ENCODE results near the gene PRKCE. TPM values are rescaled to one million over a fixed set of nuclear protein-coding genes. Genes with fewer than 3 reads are reported as not detected.

Gene PRKCE
- total RNA-seq, 5 donors from 2014 or later (not counting 1 experiment from before 2014, with no cell fraction given): 16.5 to 29.8 (median 23.4) TPM

- Histone ChIP-seq H3K27ac (ENCODE audit: low read length) (no peak overlapping the region), H3K4me3 (ENCODE audit: control insufficient read depth in 1 of 2, extremely low read depth in 1 of 2, low read length in 1 of 2) (no peak overlapping the region), H3K4me1 (ENCODE audit: control insufficient read depth in 1 of 2, extremely low read depth in 1 of 2, insufficient read depth in 2 of 2, low read length in 2 of 2) (peaks cover 6 to 9% of the 10 kb centered on the region in 2 experiments), H3K36me3 (ENCODE audit: control insufficient read depth in 2 of 2, extremely low read depth in 1 of 2, insufficient read depth in 1 of 2, low read length in 1 of 2) (no peaks in the 10 kb centered on the region), H3K9me3 (no peaks in the 10 kb centered on the region), H3K27me3 (replicated peaks in 1 of 2; ENCODE audit: control insufficient read depth in 2 of 2, extremely low read depth in 1 of 2, insufficient read depth in 2 of 2, low read length in 1 of 2) (peaks cover 0 to 3% of the 10 kb centered on the region in 2 experiments)
- no peaks in the 10 kb centered on the region for H3K36me3 Mint-ChIP-seq
- ChIA-PET POLR2A (no interaction called here), CTCF (no interaction called here)
- WGBS (ENCODE audit: insufficient coverage): 91% methylated on average over 1 of the region's 8 CpGs
- H3K4me1 Mint-ChIP-seq: peaks cover 16 to 21% (median 17%) of the 10 kb centered on the region in 3 donors
- ATAC-seq (replicated peaks in 1 of 4) (no peak), DNase-seq (no peak)
- no peak overlapping the region for H3K27ac Mint-ChIP-seq
- no peaks in the 10 kb centered on the region for H3K27me3 Mint-ChIP-seq
- no peaks in the 10 kb centered on the region for H3K9me3 Mint-ChIP-seq
- H3K4me3 Mint-ChIP-seq: no peak overlapping the region
Measured at GRCh38 chr2:45960057-45960863, 308.8 kb downstream of the PRKCE start.

DNA sequence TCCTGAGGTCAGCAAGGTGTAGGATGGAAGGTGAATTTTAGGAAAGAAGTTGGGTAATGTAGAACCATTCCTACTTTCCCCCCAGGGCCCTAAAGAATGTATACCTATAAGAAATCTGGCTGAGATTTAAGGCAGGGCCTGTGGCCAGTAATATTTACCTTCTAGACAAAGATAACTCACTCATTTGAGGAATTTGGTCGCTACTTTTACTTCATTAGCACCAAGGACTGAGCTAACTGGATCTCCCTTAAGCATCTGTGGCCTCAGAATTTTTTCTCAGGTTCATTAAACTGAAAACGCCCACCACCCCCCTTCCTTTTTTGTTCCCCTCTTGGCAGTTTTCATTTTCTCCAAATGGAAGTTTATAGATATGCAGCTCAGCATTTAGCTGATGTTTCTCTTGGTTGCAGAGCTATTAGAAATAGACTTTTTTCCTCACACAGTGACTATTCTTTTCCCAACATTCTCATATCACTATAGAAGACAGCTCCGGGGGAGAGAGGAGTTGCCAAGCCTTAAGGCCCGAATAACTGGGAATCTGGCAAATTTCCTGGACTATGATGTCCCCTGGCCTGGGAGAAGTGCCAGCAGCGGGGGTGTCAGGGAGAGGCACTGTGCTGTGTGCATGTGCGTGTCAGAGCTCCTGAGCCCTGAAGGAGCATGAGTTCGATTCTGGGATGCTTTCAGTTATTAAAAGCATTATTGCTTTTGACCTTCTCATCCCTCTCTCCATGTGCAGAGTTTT, 310.9 kb downstream of the PRKCE start:
- Mint-ChIP-seq H3K4me1 (peaks cover 16 to 24% (median 17%) of the 10 kb centered on the region in 3 donors), H3K4me3 (no peak overlapping the region), H3K27ac (no peak overlapping the region), H3K27me3 (no peaks in the 10 kb centered on the region), H3K9me3 (no peaks in the 10 kb centered on the region), H3K36me3 (peaks cover 3% of the 10 kb centered on the region)
- H3K27me3 ChIP-seq (replicated peaks in 1 of 2; ENCODE audit: control insufficient read depth in 2 of 2, extremely low read depth in 1 of 2, insufficient read depth in 2 of 2, low read length in 1 of 2): peaks cover 0 to 3% of the 10 kb centered on the region in 2 experiments
- no peak overlapping the region for H3K4me3 ChIP-seq (ENCODE audit: control insufficient read depth in 1 of 2, extremely low read depth in 1 of 2, low read length in 1 of 2)
- H3K9me3 ChIP-seq: no peaks in the 10 kb centered on the region
- H3K4me1 ChIP-seq (ENCODE audit: control insufficient read depth in 1 of 2, extremely low read depth in 1 of 2, insufficient read depth in 2 of 2, low read length in 2 of 2): peaks cover 6 to 9% of the 10 kb centered on the region in 2 experiments
- ChIA-PET CTCF (interaction anchor here (0.5 to 0.6 kb wide), 2 partner anchors 23 to 924 kb away, joined by 3 to 4 read pairs; no protein-coding TSS in a partner anchor), POLR2A (no interaction called here)
- no peak overlapping the region for H3K27ac ChIP-seq (ENCODE audit: low read length)
- DNase-seq: no peak
- 53% methylated on average over 2 of the region's 7 CpGs for WGBS (ENCODE audit: insufficient coverage)
- no peaks in the 10 kb centered on the region for H3K36me3 ChIP-seq (ENCODE audit: control insufficient read depth in 2 of 2, extremely low read depth in 1 of 2, insufficient read depth in 1 of 2, low read length in 1 of 2)
- no peak for ATAC-seq (replicated peaks in 1 of 4)

GRCh38 chr2:45963816-45964215, 312.3 kb downstream of the PRKCE start:
- peaks cover 6 to 9% of the 10 kb centered on the region in 2 experiments for H3K4me1 ChIP-seq (ENCODE audit: control insufficient read depth in 1 of 2, extremely low read depth in 1 of 2, insufficient read depth in 2 of 2, low read length in 2 of 2)
- H3K4me3 Mint-ChIP-seq: no peak overlapping the region
- no peak for ATAC-seq (replicated peaks in 1 of 4)

DNA sequence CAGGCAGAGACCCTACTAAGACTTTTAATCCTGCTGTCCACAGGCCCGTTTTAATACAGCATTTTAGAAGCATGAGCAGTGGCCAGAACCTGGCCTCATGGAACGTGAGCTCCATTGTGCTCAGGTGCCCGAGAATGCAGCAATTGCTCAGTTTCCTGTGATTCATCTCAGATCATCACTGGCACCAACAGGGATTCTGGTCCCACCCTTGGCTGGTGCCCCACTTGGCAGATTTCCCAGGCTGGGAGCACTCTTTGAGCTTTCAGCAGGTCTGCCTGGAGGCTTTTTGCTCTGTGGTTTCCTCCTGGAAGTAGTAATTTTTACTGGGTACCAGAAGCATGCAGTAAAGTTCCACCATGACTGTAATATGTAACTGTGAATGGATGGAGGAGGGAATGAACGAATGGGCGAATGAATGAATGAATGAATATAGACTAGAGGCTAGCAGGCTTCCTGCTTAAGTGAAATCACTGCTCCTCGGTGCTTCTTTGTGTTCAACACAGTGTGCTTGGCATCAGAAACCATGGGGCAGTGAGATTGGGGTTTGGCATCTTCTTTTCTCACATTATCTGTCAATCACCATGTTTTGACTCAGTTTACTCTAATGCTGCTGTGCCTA, 312.9 kb downstream of the PRKCE start:
- no peak overlapping the region for H3K4me3 Mint-ChIP-seq
- POLR2A ChIA-PET: no interaction called here
- H3K27me3 Mint-ChIP-seq: no peaks in the 10 kb centered on the region
- H3K9me3 Mint-ChIP-seq: no peaks in the 10 kb centered on the region
- H3K4me3 ChIP-seq (ENCODE audit: control insufficient read depth in 1 of 2, extremely low read depth in 1 of 2, low read length in 1 of 2): no peak overlapping the region
- peaks cover 16 to 24% (median 17%) of the 10 kb centered on the region in 3 donors for H3K4me1 Mint-ChIP-seq
- peaks cover 6% of the 10 kb centered on the region for H3K36me3 Mint-ChIP-seq
- H3K27ac Mint-ChIP-seq: no peak overlapping the region
- no peaks in the 10 kb centered on the region for H3K9me3 ChIP-seq
- H3K27ac ChIP-seq (ENCODE audit: low read length): no peak overlapping the region
- DNase-seq: no peak
- H3K4me1 ChIP-seq (ENCODE audit: control insufficient read depth in 1 of 2, extremely low read depth in 1 of 2, insufficient read depth in 2 of 2, low read length in 2 of 2): peaks cover 6 to 9% of the 10 kb centered on the region in 2 experiments
- no peak for ATAC-seq (replicated peaks in 1 of 4)
- H3K36me3 ChIP-seq (ENCODE audit: control insufficient read depth in 2 of 2, extremely low read depth in 1 of 2, insufficient read depth in 1 of 2, low read length in 1 of 2): no peaks in the 10 kb centered on the region
- H3K27me3 ChIP-seq (replicated peaks in 1 of 2; ENCODE audit: control insufficient read depth in 2 of 2, extremely low read depth in 1 of 2, insufficient read depth in 2 of 2, low read length in 1 of 2): peaks cover 0 to 3% of the 10 kb centered on the region in 2 experiments
- CTCF ChIA-PET: no interaction called here
- WGBS (ENCODE audit: insufficient coverage): 27% methylated on average over 5 of the region's 6 CpGs

More at GRCh38 chr2:45963816-45964215, 312.3 kb downstream of the PRKCE start:
- no peak overlapping the region for H3K27ac Mint-ChIP-seq
- CTCF ChIA-PET: no interaction called here
- no peaks in the 10 kb centered on the region for H3K27me3 Mint-ChIP-seq
- no peak for DNase-seq
- POLR2A ChIA-PET: interaction anchor here in 1 of 2 donors (0.6 kb wide), 1 partner anchor 1128 kb away, joined by 3 read pairs; no protein-coding TSS in a partner anchor
- H3K36me3 ChIP-seq (ENCODE audit: control insufficient read depth in 2 of 2, extremely low read depth in 1 of 2, insufficient read depth in 1 of 2, low read length in 1 of 2): no peaks in the 10 kb centered on the region
- no peak overlapping the region for H3K27ac ChIP-seq (ENCODE audit: low read length)
- H3K9me3 Mint-ChIP-seq: no peaks in the 10 kb centered on the region
- peaks cover 6% of the 10 kb centered on the region for H3K36me3 Mint-ChIP-seq
- no peak overlapping the region for H3K4me3 ChIP-seq (ENCODE audit: control insufficient read depth in 1 of 2, extremely low read depth in 1 of 2, low read length in 1 of 2)
- no peaks in the 10 kb centered on the region for H3K9me3 ChIP-seq
- peaks cover 16 to 24% (median 17%) of the 10 kb centered on the region in 3 donors for H3K4me1 Mint-ChIP-seq
- peaks cover 0 to 3% of the 10 kb centered on the region in 2 experiments for H3K27me3 ChIP-seq (replicated peaks in 1 of 2; ENCODE audit: control insufficient read depth in 2 of 2, extremely low read depth in 1 of 2, insufficient read depth in 2 of 2, low read length in 1 of 2)
- 50% methylated on average over 2 of the region's 7 CpGs for WGBS (ENCODE audit: insufficient coverage)

DNA sequence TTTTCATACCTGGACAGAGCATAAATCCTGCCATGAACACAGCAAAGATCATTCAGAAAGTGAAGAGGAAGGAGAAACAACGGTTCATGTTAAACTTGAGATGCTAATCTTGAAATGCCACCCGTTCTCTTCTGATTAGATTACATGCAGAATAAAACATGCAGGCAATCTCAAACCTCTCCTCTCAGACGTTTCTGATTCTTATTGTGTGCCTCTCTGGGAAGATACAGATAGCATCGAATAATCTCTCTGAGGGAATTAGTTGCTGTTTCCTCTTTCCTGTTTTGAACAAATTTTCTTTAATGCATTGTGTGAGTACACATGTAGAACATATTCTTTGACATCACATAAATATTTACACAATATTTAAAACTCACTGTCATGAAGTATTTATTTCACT, 313.4 kb downstream of the PRKCE start:
- peaks cover 6 to 9% of the 10 kb centered on the region in 2 experiments for H3K4me1 ChIP-seq (ENCODE audit: control insufficient read depth in 1 of 2, extremely low read depth in 1 of 2, insufficient read depth in 2 of 2, low read length in 2 of 2)
- POLR2A ChIA-PET: no interaction called here
- H3K27ac Mint-ChIP-seq: no peak overlapping the region
- no peaks in the 10 kb centered on the region for H3K9me3 ChIP-seq
- H3K4me1 Mint-ChIP-seq: peaks cover 16 to 24% (median 17%) of the 10 kb centered on the region in 3 donors
- peaks cover 6% of the 10 kb centered on the region for H3K36me3 Mint-ChIP-seq
- CTCF ChIA-PET: no interaction called here
- H3K27me3 Mint-ChIP-seq: no peaks in the 10 kb centered on the region
- no peak for ATAC-seq (replicated peaks in 1 of 4)
- no peak overlapping the region for H3K27ac ChIP-seq (ENCODE audit: low read length)
- H3K4me3 ChIP-seq (ENCODE audit: control insufficient read depth in 1 of 2, extremely low read depth in 1 of 2, low read length in 1 of 2): no peak overlapping the region
- no peak overlapping the region for H3K4me3 Mint-ChIP-seq
- H3K9me3 Mint-ChIP-seq: no peaks in the 10 kb centered on the region
- WGBS (ENCODE audit: insufficient coverage): no CpG with 5 or more reads among the region's 4 CpGs
- DNase-seq: no peak
- peaks cover 0 to 3% of the 10 kb centered on the region in 2 experiments for H3K27me3 ChIP-seq (replicated peaks in 1 of 2; ENCODE audit: control insufficient read depth in 2 of 2, extremely low read depth in 1 of 2, insufficient read depth in 2 of 2, low read length in 1 of 2)
- no peaks in the 10 kb centered on the region for H3K36me3 ChIP-seq (ENCODE audit: control insufficient read depth in 2 of 2, extremely low read depth in 1 of 2, insufficient read depth in 1 of 2, low read length in 1 of 2)

- Mint-ChIP-seq H3K27me3 (no peaks in the 10 kb centered on the region), H3K36me3 (peaks cover 6% of the 10 kb centered on the region), H3K4me1 (peaks cover 16 to 24% (median 17%) of the 10 kb centered on the region in 3 donors), H3K4me3 (no peak overlapping the region), H3K9me3 (no peaks in the 10 kb centered on the region), H3K27ac (no peak overlapping the region)
- H3K4me1 ChIP-seq (ENCODE audit: control insufficient read depth in 1 of 2, extremely low read depth in 1 of 2, insufficient read depth in 2 of 2, low read length in 2 of 2): peaks cover 6 to 9% of the 10 kb centered on the region in 2 experiments
- POLR2A ChIA-PET: no interaction called here
- DNase-seq: no peak
- 92% methylated on average over 9 of the region's 11 CpGs for WGBS (ENCODE audit: insufficient coverage)
- H3K27me3 ChIP-seq (replicated peaks in 1 of 2; ENCODE audit: control insufficient read depth in 2 of 2, extremely low read depth in 1 of 2, insufficient read depth in 2 of 2, low read length in 1 of 2): peaks cover 0 to 3% of the 10 kb centered on the region in 2 experiments
- H3K36me3 ChIP-seq (ENCODE audit: control insufficient read depth in 2 of 2, extremely low read depth in 1 of 2, insufficient read depth in 1 of 2, low read length in 1 of 2): no peaks in the 10 kb centered on the region
- no peak overlapping the region for H3K4me3 ChIP-seq (ENCODE audit: control insufficient read depth in 1 of 2, extremely low read depth in 1 of 2, low read length in 1 of 2)
- no peak for ATAC-seq (replicated peaks in 1 of 4)
- CTCF ChIA-PET: no interaction called here
- H3K9me3 ChIP-seq: no peaks in the 10 kb centered on the region
- H3K27ac ChIP-seq (ENCODE audit: low read length): no peak overlapping the region
Measured at GRCh38 chr2:45965871-45966498, 314.5 kb downstream of the PRKCE start.
